Trophoblast cell (in vitro differentiated cells and primary cell): ENCODE results near the gene UQCRQ.

Source experiments
- DNase-seq, 2 donors: peaks; one replicate each; pipeline ENCODE4 v3.0.0-alpha.2; 2016
- H2AFZ ChIP-seq: 2 replicates; pipeline ENCODE4 v1.6.1; 2013; ENCODE audit warnings: low read length, moderate library complexity, mild to moderate bottlenecking; ENCODE audit not compliant: insufficient read depth, poor library complexity
- H2AK5ac ChIP-seq: 2 replicates; pipeline ENCODE4 v1.6.1; 2013; ENCODE audit warnings: mild to moderate bottlenecking, low read length
- H2BK120ac ChIP-seq: 2 replicates; pipeline ENCODE4 v1.6.1; 2013; ENCODE audit warnings: low read length, mild to moderate bottlenecking, moderate library complexity; ENCODE audit not compliant: insufficient read depth, poor library complexity
- H2BK12ac ChIP-seq: 2 replicates; pipeline ENCODE4 v1.6.1; 2013; ENCODE audit warnings: mild to moderate bottlenecking, low read length, moderate library complexity
- H2BK5ac ChIP-seq: 2 replicates; pipeline ENCODE4 v1.6.1; 2013; ENCODE audit warnings: low read length, low read depth, moderate library complexity, mild to moderate bottlenecking; ENCODE audit not compliant: poor library complexity
- H3K14ac ChIP-seq: 2 replicates; pipeline ENCODE4 v1.6.1; 2013; ENCODE audit warnings: mild to moderate bottlenecking, low read length
- H3K18ac ChIP-seq: 2 replicates; pipeline ENCODE4 v1.6.1; 2013; ENCODE audit warnings: mild to moderate bottlenecking, low read length
- H3K23ac ChIP-seq: 2 replicates; pipeline ENCODE4 v1.6.1; 2013; ENCODE audit warnings: low read length
- H3K27ac ChIP-seq: 2 replicates; pipeline ENCODE4 v1.5.1; 2013; ENCODE audit warnings: low read depth, mild to moderate bottlenecking, inconsistent platforms, low read length, moderate library complexity
- H3K27me3 ChIP-seq: 2 replicates; pipeline ENCODE4 v1.6.1; 2013; ENCODE audit warnings: inconsistent platforms, mild to moderate bottlenecking, low read length, moderate library complexity; ENCODE audit not compliant: insufficient read depth
- H3K36me3 ChIP-seq, 2 experiments: 1 replicate in 1 of 2; 2 replicates in 1 of 2; pipeline ENCODE4 v1.6.1; 2013; ENCODE audit warnings: low read length in 2 of 2, mild to moderate bottlenecking in 2 of 2, moderate library complexity in 1 of 2; ENCODE audit not compliant: insufficient read depth in 2 of 2, control insufficient read depth in 1 of 2
- H3K4ac ChIP-seq: 2 replicates; pipeline ENCODE4 v1.6.1; 2013; ENCODE audit warnings: low read depth, mild to moderate bottlenecking, low read length, moderate library complexity
- H3K4me1 ChIP-seq, 2 experiments: 1 replicate in 1 of 2; 2 replicates in 1 of 2; pipeline ENCODE4 v1.6.1; 2013; ENCODE audit warnings: low read length in 2 of 2, mild to moderate bottlenecking in 2 of 2, moderate library complexity in 1 of 2; ENCODE audit not compliant: insufficient read depth in 2 of 2, control insufficient read depth in 1 of 2
- H3K4me2 ChIP-seq: 2 replicates; pipeline ENCODE4 v1.6.1; 2013; ENCODE audit warnings: inconsistent platforms, mild to moderate bottlenecking, low read length, moderate library complexity
- H3K4me3 ChIP-seq: 2 replicates; pipeline ENCODE4 v1.5.1; 2013; ENCODE audit warnings: mild to moderate bottlenecking, low read depth, low read length, inconsistent platforms
- H3K79me1 ChIP-seq: one replicate; pipeline ENCODE4 v1.6.1; 2013; ENCODE audit warnings: low read length
- H3K79me2 ChIP-seq: 2 replicates; pipeline ENCODE4 v1.6.1; 2013; ENCODE audit warnings: low read length, mild to moderate bottlenecking; ENCODE audit not compliant: control insufficient read depth, insufficient read depth, poor library complexity
- H3K9ac ChIP-seq: 2 replicates; pipeline ENCODE4 v1.6.1; 2013; ENCODE audit warnings: mild to moderate bottlenecking, low read length
- H3K9me3 ChIP-seq: 2 replicates; pipeline ENCODE4 v1.6.1; 2013; ENCODE audit warnings: low read depth, mild to moderate bottlenecking, control low read depth, inconsistent platforms, low read length; ENCODE audit not compliant: insufficient read depth
- H4K12ac ChIP-seq: 2 replicates; pipeline ENCODE4 v1.6.1; 2013; ENCODE audit warnings: low read depth, mild to moderate bottlenecking, low read length, moderate library complexity
- H4K8ac ChIP-seq: 2 replicates; pipeline ENCODE4 v1.6.1; 2013; ENCODE audit warnings: low read depth, mild to moderate bottlenecking, low read length, moderate library complexity
- H4K91ac ChIP-seq: one replicate; pipeline ENCODE4 v1.6.1; 2013; ENCODE audit warnings: low read depth, mild to moderate bottlenecking, low read length, moderate library complexity
- WGBS: extraction: QIAGEN DNeasy Blood & Tissue Kit; methylation state at CpG from one replicate; pipeline ENCODE4 v1.1.7; 2013; ENCODE audit warnings: missing lambda C conversion rate; ENCODE audit not compliant: insufficient read length, insufficient coverage; ENCODE audit errors: extremely low coverage; 5-methylcytosine and 5-hydroxymethylcytosine counted together

The UQCRQ gene

GRCh38 chr5:132831095-132831860 lies 35.2 kb upstream of the UQCRQ start:
- Histone ChIP-seq H4K91ac (peak overlapping the region; percentile 93), H3K9ac (no peak overlapping the region), H3K4me1 (peaks cover 11% of the 10 kb centered on the region in 2 experiments), H3K14ac (no peak overlapping the region), H3K18ac (no peak overlapping the region), H2BK120ac (no peak overlapping the region), H3K36me3 (no peaks in the 10 kb centered on the region), H3K23ac (no peak overlapping the region), H2AFZ (no peak overlapping the region), H3K27ac (no peak overlapping the region), H3K4ac (no peak overlapping the region), H3K4me2 (peak overlapping the region; percentile 81), H2AK5ac (peak overlapping the region; percentile 3), H3K9me3 (no peaks in the 10 kb centered on the region), H3K79me2 (peaks cover 6% of the 10 kb centered on the region), H3K4me3 (peak overlapping the region; percentile 76), H2BK12ac (no peak overlapping the region), H2BK5ac (no peak overlapping the region), H4K12ac (peak overlapping the region; percentile 73), H4K8ac (peak overlapping the region; percentile 91), H3K79me1 (peaks cover 9% of the 10 kb centered on the region), H3K27me3 (no peaks in the 10 kb centered on the region)
- DNase-seq: no peak
- WGBS: no CpG with 5 or more reads among the region's 15 CpGs

GRCh38 chr5:132832612-132833011 lies 33.8 kb upstream of the UQCRQ start:
- H3K4me1 ChIP-seq: peaks cover 8 to 9% of the 10 kb centered on the region in 2 experiments
- H3K27me3 ChIP-seq: no peaks in the 10 kb centered on the region
- peaks cover 6% of the 10 kb centered on the region for H3K79me2 ChIP-seq
- no peak overlapping the region for H4K8ac ChIP-seq
- DNase-seq: no peak
- no peak overlapping the region for H3K27ac ChIP-seq
- no peak overlapping the region for H3K4me3 ChIP-seq
- H3K4me2 ChIP-seq: no peak overlapping the region
- no peak overlapping the region for H2AFZ ChIP-seq
- no CpG with 5 or more reads among the region's 5 CpGs for WGBS
- no peaks in the 10 kb centered on the region for H3K9me3 ChIP-seq
- H2BK120ac ChIP-seq: no peak overlapping the region
- no peak overlapping the region for H2BK12ac ChIP-seq
- no peak overlapping the region for H3K18ac ChIP-seq
- H3K9ac ChIP-seq: no peak overlapping the region
- H2BK5ac ChIP-seq: no peak overlapping the region
- H3K14ac ChIP-seq: no peak overlapping the region
- no peak overlapping the region for H3K4ac ChIP-seq
- H3K36me3 ChIP-seq: no peaks in the 10 kb centered on the region
- H2AK5ac ChIP-seq: no peak overlapping the region
- H4K12ac ChIP-seq: no peak overlapping the region
- H3K23ac ChIP-seq: no peak overlapping the region
- peaks cover 9% of the 10 kb centered on the region for H3K79me1 ChIP-seq
- no peak overlapping the region for H4K91ac ChIP-seq

GRCh38 chr5:132834057-132834456 lies 32.4 kb upstream of the UQCRQ start:
- no peaks in the 10 kb centered on the region for H3K9me3 ChIP-seq
- no peak overlapping the region for H3K14ac ChIP-seq
- no peak overlapping the region for H2AK5ac ChIP-seq
- no peak overlapping the region for H3K27ac ChIP-seq
- DNase-seq: no peak
- no peak overlapping the region for H3K4ac ChIP-seq
- H3K23ac ChIP-seq: no peak overlapping the region
- no peak overlapping the region for H3K9ac ChIP-seq
- no peak overlapping the region for H2BK120ac ChIP-seq
- no peaks in the 10 kb centered on the region for H3K27me3 ChIP-seq
- H3K4me2 ChIP-seq: no peak overlapping the region
- no peak overlapping the region for H4K12ac ChIP-seq
- H3K79me2 ChIP-seq: peaks cover 6% of the 10 kb centered on the region
- WGBS: no CpG with 5 or more reads among the region's 3 CpGs
- no peak overlapping the region for H3K4me3 ChIP-seq
- H4K91ac ChIP-seq: no peak overlapping the region
- H3K4me1 ChIP-seq: peaks cover 8 to 9% of the 10 kb centered on the region in 2 experiments
- H3K18ac ChIP-seq: no peak overlapping the region
- no peak overlapping the region for H4K8ac ChIP-seq
- H3K79me1 ChIP-seq: peaks cover 9% of the 10 kb centered on the region
- no peaks in the 10 kb centered on the region for H3K36me3 ChIP-seq
- no peak overlapping the region for H2BK5ac ChIP-seq
- no peak overlapping the region for H2BK12ac ChIP-seq
- no peak overlapping the region for H2AFZ ChIP-seq

GRCh38 chr5:132836852-132837251 lies 29.6 kb upstream of the UQCRQ start:
- H3K4ac ChIP-seq: no peak overlapping the region
- no peak overlapping the region for H3K9ac ChIP-seq
- H3K14ac ChIP-seq: no peak overlapping the region
- no peaks in the 10 kb centered on the region for H3K79me1 ChIP-seq
- no peaks in the 10 kb centered on the region for H3K36me3 ChIP-seq
- no CpG with 5 or more reads among the region's 1 CpG for WGBS
- no peak overlapping the region for H4K8ac ChIP-seq
- H2AFZ ChIP-seq: no peak overlapping the region
- H3K27ac ChIP-seq: no peak overlapping the region
- H2AK5ac ChIP-seq: no peak overlapping the region
- no peak overlapping the region for H3K4me2 ChIP-seq
- H3K23ac ChIP-seq: no peak overlapping the region
- H3K27me3 ChIP-seq: no peaks in the 10 kb centered on the region
- no peak overlapping the region for H2BK5ac ChIP-seq
- no peaks in the 10 kb centered on the region for H3K9me3 ChIP-seq
- no peak overlapping the region for H2BK120ac ChIP-seq
- H3K79me2 ChIP-seq: no peaks in the 10 kb centered on the region
- H3K18ac ChIP-seq: no peak overlapping the region
- H4K12ac ChIP-seq: no peak overlapping the region
- H2BK12ac ChIP-seq: no peak overlapping the region
- no peak overlapping the region for H4K91ac ChIP-seq
- H3K4me3 ChIP-seq: no peak overlapping the region
- DNase-seq: no peak
- peaks cover 0 to 5% of the 10 kb centered on the region in 2 experiments for H3K4me1 ChIP-seq
